ENCODE data around the gene JPH3.

The JPH3 gene

GRCh38 chr16:87744750-87745514 lies 142.6 kb downstream of the JPH3 start:
- no peak for DNase-seq

DNA sequence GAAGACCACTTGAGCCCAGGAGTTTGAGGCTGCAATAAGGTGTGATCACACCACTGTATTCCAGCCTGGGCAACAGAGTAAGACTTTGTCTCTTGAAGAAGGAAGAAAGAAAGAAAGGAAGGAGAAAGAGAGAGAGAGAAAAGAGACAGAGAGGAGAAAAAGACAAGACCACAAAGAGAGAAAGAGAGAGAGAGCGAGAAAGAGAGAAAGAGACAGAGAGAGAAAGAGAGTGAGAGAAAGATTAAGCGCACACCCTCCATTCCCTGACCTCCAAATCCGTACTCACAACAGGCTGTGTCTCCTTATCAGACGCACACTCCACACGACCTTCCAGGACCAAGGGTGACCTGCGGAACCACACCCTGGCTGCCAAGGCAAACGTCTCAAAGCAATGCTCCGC lies 143.9 kb downstream of the JPH3 start:
- DNase-seq: no peak

All from NCI-H446 (cell line).